Peyer's patch (tissue), 4 donors: ENCODE results near the gene GPHB5.

ENCODE experiments used
- POLR2A ChIP-seq, 2 donors: fragments of 450-650 bp; IDR thresholded peaks; one replicate each; pipeline ENCODE4 v1.5.1; 2017; ENCODE audit warnings: antibody characterized with exemption in 2 of 2, mild to moderate bottlenecking in 2 of 2, moderate library complexity in 2 of 2
- TF ChIP-seq, protein P1 (sequence below), 6 experiments: fragments of 450-650 bp in 4 of 6; fragments of 200-600 bp in 2 of 6; sonication (generic) in 1 of 6; IDR thresholded peaks; one replicate each; pipeline ENCODE4 v1.5.1; 2017 to 2019; ENCODE audit warnings: antibody characterized with exemption in 6 of 6, mild to moderate bottlenecking in 3 of 6, moderate library complexity in 1 of 6

- TF ChIP-seq, protein P1, sequence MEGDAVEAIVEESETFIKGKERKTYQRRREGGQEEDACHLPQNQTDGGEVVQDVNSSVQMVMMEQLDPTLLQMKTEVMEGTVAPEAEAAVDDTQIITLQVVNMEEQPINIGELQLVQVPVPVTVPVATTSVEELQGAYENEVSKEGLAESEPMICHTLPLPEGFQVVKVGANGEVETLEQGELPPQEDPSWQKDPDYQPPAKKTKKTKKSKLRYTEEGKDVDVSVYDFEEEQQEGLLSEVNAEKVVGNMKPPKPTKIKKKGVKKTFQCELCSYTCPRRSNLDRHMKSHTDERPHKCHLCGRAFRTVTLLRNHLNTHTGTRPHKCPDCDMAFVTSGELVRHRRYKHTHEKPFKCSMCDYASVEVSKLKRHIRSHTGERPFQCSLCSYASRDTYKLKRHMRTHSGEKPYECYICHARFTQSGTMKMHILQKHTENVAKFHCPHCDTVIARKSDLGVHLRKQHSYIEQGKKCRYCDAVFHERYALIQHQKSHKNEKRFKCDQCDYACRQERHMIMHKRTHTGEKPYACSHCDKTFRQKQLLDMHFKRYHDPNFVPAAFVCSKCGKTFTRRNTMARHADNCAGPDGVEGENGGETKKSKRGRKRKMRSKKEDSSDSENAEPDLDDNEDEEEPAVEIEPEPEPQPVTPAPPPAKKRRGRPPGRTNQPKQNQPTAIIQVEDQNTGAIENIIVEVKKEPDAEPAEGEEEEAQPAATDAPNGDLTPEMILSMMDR (IDR thresholded peaks at IDR 0.05): no peak
- TF ChIP-seq POLR2A (IDR thresholded peaks at IDR 0.05): no peak
Measured at GRCh38 chr14:63288853-63289252, 29.9 kb downstream of the GPHB5 start.
